K562 (cell line): Measurements from ENCODE around the gene ARHGAP26. TPM values are rescaled to one million over a fixed set of nuclear protein-coding genes. Genes with fewer than 3 reads are reported as not detected.

Experiments used
- ARID1B ChIP-seq: fragments of 450-650 bp; IDR thresholded peaks from 2 replicates; pipeline ENCODE4 v1.6.1; 2016; ENCODE audit warnings: antibody characterized with exemption, mild to moderate bottlenecking, inconsistent platforms
- ARID2 ChIP-seq: fragments of 450-650 bp; IDR thresholded peaks from 2 replicates; pipeline ENCODE4 v1.6.1; 2017; ENCODE audit warnings: antibody characterized with exemption, mild to moderate bottlenecking
- ASH1L ChIP-seq: fragments of 450-650 bp; IDR thresholded peaks from 2 replicates; pipeline ENCODE4 v1.6.1; 2018; ENCODE audit warnings: borderline replicate concordance, mild to moderate bottlenecking, low read depth; ENCODE audit not compliant: partially characterized antibody
- BHLHE40 ChIP-seq: IDR thresholded peaks from 2 replicates; pipeline ENCODE4 v1.6.1; 2011; ENCODE audit warnings: low read length, improper control_type of control experiment
- CREBBP ChIP-seq: IDR thresholded peaks from one replicate; pipeline ENCODE4 v1.6.1; 2012; ENCODE audit warnings: low read depth, mild to moderate bottlenecking, control low read depth, inconsistent platforms, low read length
- DPF2 ChIP-seq: fragments of 450-650 bp; IDR thresholded peaks from 2 replicates; pipeline ENCODE4 v1.6.1; 2016
- FUS ChIP-seq: fragments of 200-400 bp; formaldehyde crosslinking; optimal IDR thresholded peaks from 2 replicates; pipeline ENCODE3; 2017; ENCODE audit warnings: low read depth, low read length
- HNRNPH1 ChIP-seq: fragments of 200-400 bp; formaldehyde crosslinking; optimal IDR thresholded peaks from 2 replicates; pipeline ENCODE3; 2017; ENCODE audit warnings: low read depth, mild to moderate bottlenecking, low read length, moderate library complexity
- KDM2B ChIP-seq: fragments of 250-450 bp; sonication (Bioruptor Pico); IDR thresholded peaks from 2 replicates; pipeline ENCODE4 v1.8.0; 2021; ENCODE audit warnings: mild to moderate bottlenecking, moderate library complexity
- MECOM ChIP-seq: fragments of 250-450 bp; sonication (Bioruptor Pico); IDR thresholded peaks from 2 replicates; pipeline ENCODE4 v1.8.0; 2022; ENCODE audit warnings: inconsistent platforms
- MED1 ChIP-seq: sonication (generic); formaldehyde crosslinking; IDR thresholded peaks from 2 replicates; pipeline ENCODE4 v1.8.1; 2023; ENCODE audit warnings: missing genetic modification reagents, borderline replicate concordance
- NR2C1 ChIP-seq, 2 experiments: fragments of 450-650 bp; IDR thresholded peaks; 2 replicates each; pipeline ENCODE4 v1.6.1; 2017; ENCODE audit warnings: mild to moderate bottlenecking in 2 of 2, antibody characterized with exemption in 1 of 2, inconsistent platforms in 1 of 2, missing compliant biosample characterization in 1 of 2, missing genetic modification characterization in 1 of 2
- NR3C1 ChIP-seq: sonication (generic); formaldehyde crosslinking; IDR thresholded peaks from 2 replicates; pipeline ENCODE4 v1.8.1; 2022; ENCODE audit warnings: missing genetic modification reagents
- POLR3A ChIP-seq: IDR thresholded peaks from 2 replicates; pipeline ENCODE4 v1.6.1; 2011; ENCODE audit warnings: borderline replicate concordance, mild to moderate bottlenecking, moderate library complexity; ENCODE audit not compliant: insufficient read length, insufficient read depth; ENCODE audit errors: extremely low read depth
- RFX1 ChIP-seq: fragments of 450-650 bp; IDR thresholded peaks from 2 replicates; pipeline ENCODE4 v1.6.1; 2016; ENCODE audit warnings: mild to moderate bottlenecking, moderate library complexity
- SP2 ChIP-seq: IDR thresholded peaks from 2 replicates; pipeline ENCODE4 v1.6.1; 2011; ENCODE audit warnings: mild to moderate bottlenecking, low read depth, low read length, moderate library complexity; ENCODE audit not compliant: poor library complexity, severe bottlenecking; ENCODE audit errors: extremely low read depth
- TCF3 ChIP-seq: sonication (generic); formaldehyde crosslinking; IDR thresholded peaks from 2 replicates; pipeline ENCODE4 v1.4.0; 2020; ENCODE audit warnings: mild to moderate bottlenecking, missing genetic modification reagents
- ZFX ChIP-seq: sonication (generic); formaldehyde crosslinking; IDR thresholded peaks from 2 replicates; pipeline ENCODE4 v1.8.0; 2022; ENCODE audit warnings: mild to moderate bottlenecking, missing genetic modification reagents, moderate library complexity
- ZNF695 ChIP-seq: fragments of 450-650 bp; formaldehyde crosslinking; IDR thresholded peaks from 2 replicates; pipeline ENCODE4 v1.4.0; 2020; ENCODE audit warnings: mild to moderate bottlenecking, moderate library complexity
- ZNF75A ChIP-seq: fragments of 450-650 bp; formaldehyde crosslinking; IDR thresholded peaks from 2 replicates; pipeline ENCODE4 v1.4.0; 2020; ENCODE audit warnings: mild to moderate bottlenecking
- ZNF76 ChIP-seq: fragments of 250-450 bp; sonication (Bioruptor Pico); IDR thresholded peaks from 2 replicates; pipeline ENCODE4 v1.4.0; 2020; ENCODE audit warnings: mild to moderate bottlenecking, moderate library complexity, borderline replicate concordance
- polyA plus RNA-seq, 8 experiments: library from polyadenylated mRNA; depleted of rRNA in 4 of 8; stranded (reverse) in 5 of 8; unstranded in 3 of 8; fragments of >200 nt; fragmentation: Nextera tagmentation in 2 of 8; fragmentation: Illumina TruSeq in 1 of 8; extraction: Ambion mirVana in 2 of 8; extraction: Trizol in 1 of 8; gene quantifications; 2 replicates each; pipeline versions ENCODE4 v1.2.1 to v1.2.3, GENCODE V29; 2011 to 2014; ENCODE audit warnings: inconsistent platforms in 1 of 8, missing spikeins in 1 of 8
- total RNA-seq, 7 experiments: library from RNA; depleted of rRNA in 6 of 7; stranded (reverse); fragments of >200 nt in 6 of 7; fragmentation: Illumina TruSeq in 2 of 7; extraction: Trizol in 2 of 7; gene quantifications; 2 replicates each; pipeline versions ENCODE4 v1.2.1 to v1.2.3, GENCODE V29; 2011 to 2021; ENCODE audit warnings: low replicate concordance in 1 of 7
- TF ChIP-seq, protein P1 (sequence below): sonication (generic); IDR thresholded peaks from 2 replicates; pipeline ENCODE4 v1.6.1; 2016
- TF ChIP-seq, protein P2 (sequence below): fragments of 150-350 bp; IDR thresholded peaks from 2 replicates; pipeline ENCODE4 v1.6.1; 2014; ENCODE audit warnings: low read depth, mild to moderate bottlenecking, low read length, borderline replicate concordance
- TF ChIP-seq, protein P3 (sequence below): fragments of 450-650 bp; IDR thresholded peaks from 2 replicates; pipeline ENCODE4 v1.6.1; 2016

The ARHGAP26 gene
- total and polyA plus RNA-seq, 9 of the 15 experiments (the other 6 are each of a cell fraction or from before 2014, with no cell fraction given), result 0.13 to 1.1 (median 0.55) TPM

DNA sequence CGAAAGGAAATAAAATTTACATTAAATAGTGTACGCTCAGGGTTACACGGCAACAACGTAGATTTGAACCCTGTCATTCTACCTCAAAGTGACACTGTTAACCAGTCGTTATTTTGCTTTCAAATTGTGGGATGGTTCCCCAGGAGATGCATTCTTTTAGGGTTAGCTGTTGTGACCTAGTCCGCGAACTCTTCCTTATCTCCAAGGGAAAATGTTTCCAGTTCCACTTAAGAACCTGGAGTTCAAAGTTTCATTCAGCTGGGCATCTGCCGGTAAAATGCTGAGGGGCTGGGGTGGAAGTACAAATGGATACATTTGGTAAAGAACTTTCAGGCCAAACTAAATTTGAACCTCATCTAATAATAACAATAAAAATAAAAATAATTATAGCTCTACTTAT lies 368.7 kb downstream of the ARHGAP26 start (continued):
- TF ChIP-seq NR2C1 (IDR thresholded peaks at IDR 0.05) (no peak), NR2C1 (tag; IDR thresholded peaks at IDR 0.05) (peak; percentile 60), RFX1 (peak; percentile 46), ZNF695 (no peak), SP2 (no peak), NR3C1 (CRISPR knock-in tag) (no peak), TCF3 (CRISPR knock-in tag) (no peak), MED1 (CRISPR knock-in tag) (no peak), KDM2B (CRISPR knock-in tag) (no peak), ZNF75A (CRISPR knock-in tag) (no peak), ZNF76 (CRISPR knock-in tag) (no peak), ZFX (CRISPR knock-in tag) (no peak), ARID2 (no peak), HNRNPH1 (no peak), ARID1B (0 out of 2 replicates have a peak, but pooled peaks have one; percentile 25), ASH1L (no peak), POLR3A (no peak), CREBBP (no peak), DPF2 (no peak), BHLHE40 (no peak), FUS (no peak), MECOM (CRISPR knock-in tag) (no peak)
- TF ChIP-seq, protein P1, sequence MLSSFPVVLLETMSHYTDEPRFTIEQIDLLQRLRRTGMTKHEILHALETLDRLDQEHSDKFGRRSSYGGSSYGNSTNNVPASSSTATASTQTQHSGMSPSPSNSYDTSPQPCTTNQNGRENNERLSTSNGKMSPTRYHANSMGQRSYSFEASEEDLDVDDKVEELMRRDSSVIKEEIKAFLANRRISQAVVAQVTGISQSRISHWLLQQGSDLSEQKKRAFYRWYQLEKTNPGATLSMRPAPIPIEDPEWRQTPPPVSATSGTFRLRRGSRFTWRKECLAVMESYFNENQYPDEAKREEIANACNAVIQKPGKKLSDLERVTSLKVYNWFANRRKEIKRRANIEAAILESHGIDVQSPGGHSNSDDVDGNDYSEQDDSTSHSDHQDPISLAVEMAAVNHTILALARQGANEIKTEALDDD, result peak; percentile 62; the same call in 1 of the 2 replicates
- TF ChIP-seq, protein P2, sequence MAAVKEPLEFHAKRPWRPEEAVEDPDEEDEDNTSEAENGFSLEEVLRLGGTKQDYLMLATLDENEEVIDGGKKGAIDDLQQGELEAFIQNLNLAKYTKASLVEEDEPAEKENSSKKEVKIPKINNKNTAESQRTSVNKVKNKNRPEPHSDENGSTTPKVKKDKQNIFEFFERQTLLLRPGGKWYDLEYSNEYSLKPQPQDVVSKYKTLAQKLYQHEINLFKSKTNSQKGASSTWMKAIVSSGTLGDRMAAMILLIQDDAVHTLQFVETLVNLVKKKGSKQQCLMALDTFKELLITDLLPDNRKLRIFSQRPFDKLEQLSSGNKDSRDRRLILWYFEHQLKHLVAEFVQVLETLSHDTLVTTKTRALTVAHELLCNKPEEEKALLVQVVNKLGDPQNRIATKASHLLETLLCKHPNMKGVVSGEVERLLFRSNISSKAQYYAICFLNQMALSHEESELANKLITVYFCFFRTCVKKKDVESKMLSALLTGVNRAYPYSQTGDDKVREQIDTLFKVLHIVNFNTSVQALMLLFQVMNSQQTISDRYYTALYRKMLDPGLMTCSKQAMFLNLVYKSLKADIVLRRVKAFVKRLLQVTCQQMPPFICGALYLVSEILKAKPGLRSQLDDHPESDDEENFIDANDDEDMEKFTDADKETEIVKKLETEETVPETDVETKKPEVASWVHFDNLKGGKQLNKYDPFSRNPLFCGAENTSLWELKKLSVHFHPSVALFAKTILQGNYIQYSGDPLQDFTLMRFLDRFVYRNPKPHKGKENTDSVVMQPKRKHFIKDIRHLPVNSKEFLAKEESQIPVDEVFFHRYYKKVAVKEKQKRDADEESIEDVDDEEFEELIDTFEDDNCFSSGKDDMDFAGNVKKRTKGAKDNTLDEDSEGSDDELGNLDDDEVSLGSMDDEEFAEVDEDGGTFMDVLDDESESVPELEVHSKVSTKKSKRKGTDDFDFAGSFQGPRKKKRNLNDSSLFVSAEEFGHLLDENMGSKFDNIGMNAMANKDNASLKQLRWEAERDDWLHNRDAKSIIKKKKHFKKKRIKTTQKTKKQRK, result no peak
- TF ChIP-seq, protein P3, sequence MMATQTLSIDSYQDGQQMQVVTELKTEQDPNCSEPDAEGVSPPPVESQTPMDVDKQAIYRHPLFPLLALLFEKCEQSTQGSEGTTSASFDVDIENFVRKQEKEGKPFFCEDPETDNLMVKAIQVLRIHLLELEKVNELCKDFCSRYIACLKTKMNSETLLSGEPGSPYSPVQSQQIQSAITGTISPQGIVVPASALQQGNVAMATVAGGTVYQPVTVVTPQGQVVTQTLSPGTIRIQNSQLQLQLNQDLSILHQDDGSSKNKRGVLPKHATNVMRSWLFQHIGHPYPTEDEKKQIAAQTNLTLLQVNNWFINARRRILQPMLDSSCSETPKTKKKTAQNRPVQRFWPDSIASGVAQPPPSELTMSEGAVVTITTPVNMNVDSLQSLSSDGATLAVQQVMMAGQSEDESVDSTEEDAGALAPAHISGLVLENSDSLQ, result peak; percentile 46; the same call in 1 of the 2 replicates
